Activated T-cell treated with anti-CD3 and anti-CD28 coated beads for 4 hours (primary cell): Measurements from ENCODE around the gene TANGO2.

Source experiments
- DNase-seq: peaks from one replicate; pipeline ENCODE4 v3.0.0-alpha.2; 2020

The TANGO2 gene

GRCh38 chr22:19983741-19984140 lies 37.2 kb upstream of the TANGO2 start:
- no peak for DNase-seq

GRCh38 chr22:19984201-19984753 lies 36.6 kb upstream of the TANGO2 start:
- no peak for DNase-seq

GRCh38 chr22:19984851-19985811 lies 35.8 kb upstream of the TANGO2 start:
- no peak for DNase-seq

GRCh38 chr22:19986011-19986409 lies 34.9 kb upstream of the TANGO2 start:
- DNase-seq: no peak

- DNase-seq: peak; percentile 36
Measured at GRCh38 chr22:19986410-19987341, 34.2 kb upstream of the TANGO2 start.

GRCh38 chr22:19987394-19988306 lies 33.3 kb upstream of the TANGO2 start:
- DNase-seq: no peak

- DNase-seq: no peak
Measured at GRCh38 chr22:19988331-19988808, 32.5 kb upstream of the TANGO2 start.

GRCh38 chr22:19988965-19989724 lies 31.8 kb upstream of the TANGO2 start:
- DNase-seq: no peak

GRCh38 chr22:19989725-19990067 lies 31.2 kb upstream of the TANGO2 start:
- no peak for DNase-seq

- no peak for DNase-seq
Measured at GRCh38 chr22:19990188-19990587, 30.7 kb upstream of the TANGO2 start.

- no peak for DNase-seq
Measured at GRCh38 chr22:19990609-19991394, 30.1 kb upstream of the TANGO2 start.

GRCh38 chr22:19991395-19991644 lies 29.6 kb upstream of the TANGO2 start:
- DNase-seq: no peak

GRCh38 chr22:19991645-19992451 lies 29.1 kb upstream of the TANGO2 start:
- no peak for DNase-seq

- no peak for DNase-seq
Measured at GRCh38 chr22:19992481-19992911, 28.4 kb upstream of the TANGO2 start.

- no peak for DNase-seq
Measured at GRCh38 chr22:19992921-19993355, 28.0 kb upstream of the TANGO2 start.

- no peak for DNase-seq
Measured at GRCh38 chr22:19993926-19994325, 27.0 kb upstream of the TANGO2 start.

- DNase-seq: no peak
Measured at GRCh38 chr22:19994851-19995610, 25.9 kb upstream of the TANGO2 start.

- DNase-seq: no peak
Measured at GRCh38 chr22:19995611-19996339, 25.1 kb upstream of the TANGO2 start.
